Endothelial cell of umbilical vein (primary cell): ENCODE results near the gene NDUFA11. TPM values are rescaled to one million over a fixed set of nuclear protein-coding genes. Genes with fewer than 3 reads are reported as not detected.

ENCODE experiments used
- BruUV-seq: library from RNA; stranded (reverse); fragments of 400-500 nt; replicated peaks from 2 replicates; lab custom pipeline; 2021; lab: Mats Ljungman, UMichigan
- CTCF ChIA-PET: fragments of 300-600, 350-600 bp; sonication (Branson Sonifier 250); formaldehyde crosslinking; loops from one replicate; lab custom pipeline; 2021; ENCODE audit warnings: antibody characterized with exemption, inconsistent platforms; lab: Charles Lee
- POLR2A ChIA-PET: fragments of 300-600, 350-600 bp; sonication (Branson Sonifier 250); formaldehyde crosslinking; loops from one replicate; lab custom pipeline; 2021; ENCODE audit warnings: antibody characterized with exemption, inconsistent platforms; lab: Charles Lee
- DNase-seq: peaks from one replicate; pipeline ENCODE4 v3.0.0-alpha.2; 2011; ENCODE audit warnings: low read depth, low spot score
- FAIRE-seq: peaks from 2 replicates; lab custom pipeline; 2011; peaks lifted over from hg19 to GRCh38; lab: Jason Lieb, UNC
- H2AFZ ChIP-seq: 2 replicates; pipeline ENCODE4 v1.6.0; 2012; ENCODE audit warnings: low read depth, low read length, control low read depth, inconsistent platforms
- H3K27ac ChIP-seq: 2 replicates; pipeline ENCODE4 v1.5.1; 2011; ENCODE audit warnings: low read depth, mild to moderate bottlenecking, control low read depth, low read length, moderate library complexity; ENCODE audit not compliant: insufficient read depth
- H3K27me3 ChIP-seq, 2 experiments: 2 replicates each; pipeline versions ENCODE4 v1.6.0 to v1.6.1; 2011; ENCODE audit warnings: low read length in 2 of 2, mixed read lengths in 1 of 2; ENCODE audit not compliant: control insufficient read depth in 2 of 2, insufficient read depth in 2 of 2
- H3K36me3 ChIP-seq, 2 experiments: 2 replicates in 1 of 2; 3 replicates in 1 of 2; pipeline ENCODE4 v1.5.1; 2011; ENCODE audit warnings: low read length in 2 of 2, mild to moderate bottlenecking in 1 of 2, moderate library complexity in 1 of 2; ENCODE audit not compliant: control insufficient read depth in 2 of 2, insufficient read depth in 2 of 2; ENCODE audit errors: extremely low read depth in 1 of 2
- H3K4me1 ChIP-seq: 3 replicates; pipeline ENCODE4 v1.5.1; 2011; ENCODE audit warnings: mild to moderate bottlenecking, low read length; ENCODE audit not compliant: control insufficient read depth, insufficient read depth; ENCODE audit errors: extremely low read depth
- H3K4me2 ChIP-seq: 2 replicates; pipeline ENCODE4 v1.6.1; 2011; ENCODE audit warnings: low read length, control low read depth, mixed read lengths; ENCODE audit not compliant: insufficient read depth
- H3K4me3 ChIP-seq, 3 experiments: fragments of 200-600 bp in 1 of 3; sonication (generic), shearing (Covaris generic) in 1 of 3; replicated peaks in 1 of 3; 2 replicates each; pipeline ENCODE4 v1.5.1; 2011 to 2016; ENCODE audit warnings: control low read depth in 3 of 3, low read length in 3 of 3, mild to moderate bottlenecking in 2 of 3, inconsistent platforms in 1 of 3, low read depth in 1 of 3, moderate library complexity in 1 of 3; ENCODE audit not compliant: insufficient read depth in 1 of 3
- H3K79me2 ChIP-seq: 2 replicates; pipeline ENCODE4 v1.6.0; 2012; ENCODE audit warnings: low read length, inconsistent platforms; ENCODE audit not compliant: control insufficient read depth, insufficient read depth
- H3K9ac ChIP-seq: replicated peaks from 2 replicates; pipeline ENCODE3; 2011; ENCODE audit warnings: low read length, control low read depth; ENCODE audit not compliant: insufficient read depth; ENCODE audit errors: extremely low read depth
- H3K9me1 ChIP-seq: replicated peaks from 3 replicates; pipeline ENCODE4 v1.6.0; 2011; ENCODE audit warnings: mild to moderate bottlenecking, low read length; ENCODE audit not compliant: control insufficient read depth, insufficient read depth; ENCODE audit errors: extremely low read depth
- H3K9me3 ChIP-seq: replicated peaks from 2 replicates; pipeline ENCODE4 v1.5.1; 2012; ENCODE audit warnings: low read length, inconsistent platforms; ENCODE audit not compliant: control insufficient read depth, insufficient read depth
- H4K20me1 ChIP-seq: replicated peaks from 2 replicates; pipeline ENCODE3; 2011; ENCODE audit warnings: mild to moderate bottlenecking, low read length; ENCODE audit not compliant: control insufficient read depth, insufficient read depth; ENCODE audit errors: extremely low read depth
- CTCF ChIP-seq, 2 donors: IDR thresholded peaks; 1 replicate in 1 of 2; 2 replicates in 1 of 2; pipeline ENCODE4 v1.5.1; 2011; ENCODE audit warnings: low read length in 2 of 2, mild to moderate bottlenecking in 2 of 2, moderate library complexity in 2 of 2, control low read depth in 1 of 2, inconsistent platforms in 1 of 2, low read depth in 1 of 2; ENCODE audit not compliant: insufficient read depth in 1 of 2; ENCODE audit errors: extremely low read depth in 1 of 2
- EZH2 ChIP-seq: IDR thresholded peaks from 2 replicates; pipeline ENCODE4 v1.6.1; 2012; ENCODE audit warnings: borderline replicate concordance, low read depth, mild to moderate bottlenecking, moderate library complexity, low read length, inconsistent platforms; ENCODE audit not compliant: severe bottlenecking
- FOS ChIP-seq: IDR thresholded peaks from 2 replicates; pipeline ENCODE4 v1.6.1; 2011; ENCODE audit warnings: mild to moderate bottlenecking, low read length, moderate library complexity, borderline replicate concordance; ENCODE audit not compliant: insufficient read depth
- GATA2 ChIP-seq: IDR thresholded peaks from 2 replicates; pipeline ENCODE4 v1.7.0; 2011; ENCODE audit warnings: low read depth, mild to moderate bottlenecking, moderate library complexity, mixed read lengths, low read length; ENCODE audit not compliant: insufficient read length, insufficient read depth
- JUN ChIP-seq: IDR thresholded peaks from 2 replicates; pipeline ENCODE4 v1.6.1; 2011; ENCODE audit warnings: borderline replicate concordance, low read depth; ENCODE audit not compliant: insufficient read length, insufficient read depth
- MAX ChIP-seq: IDR thresholded peaks from 2 replicates; pipeline ENCODE4 v1.6.1; 2011; ENCODE audit not compliant: insufficient read depth, insufficient read length
- MYC ChIP-seq: IDR thresholded peaks from one replicate; pipeline ENCODE4 v1.6.1; 2011; ENCODE audit warnings: mild to moderate bottlenecking, low read depth, low read length
- POLR2A ChIP-seq: IDR thresholded peaks from 2 replicates; pipeline ENCODE4 v1.6.1; 2012; ENCODE audit warnings: low read depth, mild to moderate bottlenecking, control low read depth, low read length
- POLR2AphosphoS5 ChIP-seq: IDR thresholded peaks from 2 replicates; pipeline ENCODE4 v1.6.1; 2012; ENCODE audit warnings: low read depth, mild to moderate bottlenecking, control low read depth, low read length, moderate library complexity; ENCODE audit not compliant: insufficient read depth
- dilution Hi-C: fragments of 300-500 bp; cut with MboI; formaldehyde crosslinking; loops from one replicate; pipeline ENCODE4 v1.15.0; 2019; ENCODE audit warnings: low sequenced_read_pairs; ENCODE audit not compliant: extremely low pct_ligation_motif_present
- intact Hi-C: fragments of 100-400 bp; cut with micrococcal nuclease; formaldehyde crosslinking; loops from one replicate; pipeline ENCODE4 v1.10.0; 2022
- polyA plus RNA-seq, 4 experiments: library from polyadenylated mRNA; depleted of rRNA in 3 of 4; stranded (reverse) in 3 of 4; unstranded in 1 of 4; fragments of >200 nt; gene quantifications; 2 replicates each; pipeline versions ENCODE4 v1.2.1 to v1.2.3, GENCODE V29; 2011 to 2012; ENCODE audit warnings: missing spikeins in 1 of 4
- total RNA-seq: library from RNA; stranded (reverse); gene quantifications from 2 replicates; pipeline ENCODE4 v1.2.3, GENCODE V29; 2021

NDUFA11 gene
- total and polyA plus RNA-seq, 2 donors (not counting 3 experiments of a cell fraction or from before 2014, with no cell fraction given): 281 to 876 TPM

- no peaks in the 10 kb centered on the region for H3K9me1 ChIP-seq
- no peak overlapping the region for H2AFZ ChIP-seq
- no peak overlapping the region for H3K4me3 ChIP-seq
- ChIA-PET POLR2A (no interaction called here), CTCF (interaction anchor here (1.1 kb wide), 1 partner anchor 77 kb away, joined by 3 read pairs; no protein-coding TSS in a partner anchor)
- H3K9ac ChIP-seq: no peak overlapping the region
- no peak for DNase-seq
- dilution Hi-C loops (no loop called here), intact Hi-C loops (no loop called here)
- FAIRE-seq: no peak
- H3K9me3 ChIP-seq: no peaks in the 10 kb centered on the region
- no peaks in the 10 kb centered on the region for H3K36me3 ChIP-seq
- H3K27me3 ChIP-seq: peaks cover 0 to 3% of the 10 kb centered on the region in 2 experiments
- H3K4me2 ChIP-seq: no peak overlapping the region
- no peaks in the 10 kb centered on the region for H3K4me1 ChIP-seq
- H4K20me1 ChIP-seq: no peaks in the 10 kb centered on the region
- no peak overlapping the region for H3K27ac ChIP-seq
- TF ChIP-seq EZH2 (no peak), POLR2A (no peak), CTCF (IDR thresholded peaks at IDR 0.05; ENCODE audit: extremely low read depth in 1 of 2, insufficient read depth in 1 of 2, low read depth in 1 of 2, low read length in 2 of 2) (no peak)
- no TSS peak for BruUV-seq
- no peaks in the 10 kb centered on the region for H3K79me2 ChIP-seq
Observed at GRCh38 chr19:5880604-5881078, 22.9 kb downstream of the NDUFA11 start.

GRCh38 chr19:5880196-5880595 lies 23.4 kb downstream of the NDUFA11 start:
- ChIA-PET POLR2A (no interaction called here), CTCF (interaction anchor here (1.1 kb wide), 1 partner anchor 76 kb away, joined by 3 read pairs; no protein-coding TSS in a partner anchor)
- Histone ChIP-seq H3K9me1 (no peaks in the 10 kb centered on the region), H3K9ac (no peak overlapping the region), H3K4me2 (no peak overlapping the region), H3K4me3 (no peak overlapping the region), H3K4me1 (no peaks in the 10 kb centered on the region), H2AFZ (no peak overlapping the region), H3K27me3 (peaks cover 0 to 3% of the 10 kb centered on the region in 2 experiments), H3K27ac (no peak overlapping the region), H3K9me3 (no peaks in the 10 kb centered on the region), H3K36me3 (no peaks in the 10 kb centered on the region), H4K20me1 (no peaks in the 10 kb centered on the region), H3K79me2 (no peaks in the 10 kb centered on the region)
- BruUV-seq: no TSS peak
- dilution Hi-C loops (no loop called here), intact Hi-C loops (no loop called here)
- TF ChIP-seq POLR2AphosphoS5 (no peak), FOS (no peak), GATA2 (no peak), POLR2A (no peak), EZH2 (no peak), MAX (no peak), CTCF (IDR thresholded peaks at IDR 0.05; ENCODE audit: extremely low read depth in 1 of 2, insufficient read depth in 1 of 2, low read depth in 1 of 2, low read length in 2 of 2) (no peak), JUN (no peak), MYC (no peak)
- DNase-seq (no peak), FAIRE-seq (no peak)
